Neural progenitor cell (in vitro differentiated cells): ENCODE measurements around the gene PIP5KL1. TPM values are rescaled to one million over a fixed set of nuclear protein-coding genes. Genes with fewer than 3 reads are reported as not detected.
A peak's percentile ranks its signal among the peaks of the same experiment; 100 is the strongest.

Experiments
- DNase-seq: peaks from one replicate; pipeline ENCODE4 v3.0.0-alpha.2; 2016; ENCODE audit warnings: low spot score
- H2AFZ ChIP-seq: fragments of 200-600 bp; sonication (generic); replicated peaks from 2 replicates; pipeline ENCODE4 v1.6.1; 2016; ENCODE audit warnings: antibody characterized with exemption
- H3F3A ChIP-seq: fragments of 200-600 bp; sonication (generic); 2 replicates; pipeline ENCODE4 v1.6.1; 2016; ENCODE audit warnings: antibody characterized with exemption, low read depth
- H3K27ac ChIP-seq: fragments of 200-600 bp; sonication (generic); 2 replicates; pipeline ENCODE4 v1.5.1; 2016; ENCODE audit warnings: mild to moderate bottlenecking
- H3K27me3 ChIP-seq: fragments of 200-600 bp; sonication (generic); 2 replicates; pipeline ENCODE4 v1.6.1; 2016; ENCODE audit warnings: mild to moderate bottlenecking, moderate library complexity
- H3K36me3 ChIP-seq: fragments of 200-600 bp; sonication (generic); 2 replicates; pipeline ENCODE4 v1.5.1; 2016
- H3K4me1 ChIP-seq: fragments of 200-600 bp; sonication (generic); 2 replicates; pipeline ENCODE4 v1.6.1; 2016; ENCODE audit warnings: mixed run types
- H3K4me2 ChIP-seq: fragments of 200-600 bp; sonication (generic); 2 replicates; pipeline ENCODE4 v1.6.1; 2016
- H3K4me3 ChIP-seq: fragments of 200-600 bp; sonication (generic); 2 replicates; pipeline ENCODE4 v1.5.1; 2016
- H3K79me2 ChIP-seq: fragments of 200-600 bp; sonication (generic); 2 replicates; pipeline ENCODE4 v1.6.1; 2016; ENCODE audit warnings: low read depth
- H3K9ac ChIP-seq: fragments of 200-600 bp; sonication (generic); 2 replicates; pipeline ENCODE4 v1.6.1; 2016
- H3K9me3 ChIP-seq: fragments of 200-600 bp; sonication (generic); 2 replicates; pipeline ENCODE4 v1.5.1; 2016; ENCODE audit warnings: low read depth
- H4K20me1 ChIP-seq: fragments of 200-600 bp; sonication (generic); 2 replicates; pipeline ENCODE4 v1.6.1; 2016; ENCODE audit warnings: low read depth
- H3K27ac Mint-ChIP-seq: 3 replicates; pipeline ENCODE4 v1.8.0; 2021; ENCODE audit warnings: mixed read lengths
- H3K27me3 Mint-ChIP-seq: 2 replicates; pipeline ENCODE4 v1.8.0; 2022; ENCODE audit warnings: low read depth, mild to moderate bottlenecking, inconsistent platforms, moderate library complexity, mixed read lengths; ENCODE audit not compliant: insufficient read depth
- H3K36me3 Mint-ChIP-seq: 3 replicates; pipeline ENCODE4 v1.8.0; 2021; ENCODE audit warnings: mixed read lengths
- H3K4me1 Mint-ChIP-seq: 3 replicates; pipeline ENCODE4 v1.8.0; 2021; ENCODE audit warnings: mixed read lengths
- H3K4me3 Mint-ChIP-seq: 3 replicates; pipeline ENCODE4 v1.8.0; 2021; ENCODE audit warnings: mild to moderate bottlenecking, moderate library complexity, mixed read lengths
- H3K9me3 Mint-ChIP-seq: 3 replicates; pipeline ENCODE4 v1.8.0; 2020; ENCODE audit warnings: mixed read lengths
- EZH2 ChIP-seq: fragments of 200-600 bp; sonication (generic); IDR thresholded peaks from 2 replicates; pipeline ENCODE4 v1.6.1; 2017; ENCODE audit warnings: antibody characterized with exemption, mild to moderate bottlenecking, moderate library complexity
- EZH2phosphoT487 ChIP-seq: fragments of 200-600 bp; sonication (generic); IDR thresholded peaks from 2 replicates; pipeline ENCODE4 v1.6.1; 2017; ENCODE audit warnings: antibody characterized with exemption
- total RNA-seq: library from RNA; depleted of rRNA; stranded (reverse); fragments of >200 nt; gene quantifications from 2 replicates; pipeline ENCODE4 v1.2.3, GENCODE V29; 2015; ENCODE audit warnings: low replicate concordance
- TF ChIP-seq, protein P1 (sequence below): fragments of 200-600 bp; sonication (generic); IDR thresholded peaks from 2 replicates; pipeline ENCODE4 v1.5.1; 2017; ENCODE audit warnings: antibody characterized with exemption, mild to moderate bottlenecking

PIP5KL1 gene
- total RNA-seq, 1 donor from 2014 or later: 1.4 TPM

DNA sequence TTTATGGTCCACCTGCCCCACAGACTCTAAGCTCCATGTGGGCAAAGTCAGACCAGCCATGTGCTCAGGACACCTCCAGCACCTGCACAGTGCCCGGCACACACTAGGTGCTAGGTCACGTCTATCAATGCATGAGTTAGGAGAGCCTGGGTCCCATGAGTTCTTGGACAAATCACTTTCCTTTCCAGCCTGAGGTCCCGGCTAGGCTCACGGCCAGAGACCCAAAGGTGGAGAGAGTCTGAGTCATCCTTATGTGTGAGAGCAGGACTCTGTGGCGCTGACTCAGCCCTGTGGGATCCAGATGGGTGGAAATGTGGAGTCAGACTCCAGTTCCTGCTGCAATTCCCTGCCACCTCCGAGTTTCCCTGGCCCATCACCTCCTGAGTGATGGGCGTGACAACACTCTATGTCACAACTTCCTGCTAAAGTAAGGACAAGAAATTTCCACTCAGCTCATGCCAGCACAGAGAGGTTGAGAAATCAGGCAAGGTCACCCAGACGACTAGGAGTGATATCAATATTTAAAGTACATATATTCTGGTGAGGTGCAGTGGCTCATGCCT lies 11.2 kb downstream of the PIP5KL1 start:
- no peak for TF ChIP-seq EZH2phosphoT487
- no peak for TF ChIP-seq EZH2
- TF ChIP-seq, protein P1, sequence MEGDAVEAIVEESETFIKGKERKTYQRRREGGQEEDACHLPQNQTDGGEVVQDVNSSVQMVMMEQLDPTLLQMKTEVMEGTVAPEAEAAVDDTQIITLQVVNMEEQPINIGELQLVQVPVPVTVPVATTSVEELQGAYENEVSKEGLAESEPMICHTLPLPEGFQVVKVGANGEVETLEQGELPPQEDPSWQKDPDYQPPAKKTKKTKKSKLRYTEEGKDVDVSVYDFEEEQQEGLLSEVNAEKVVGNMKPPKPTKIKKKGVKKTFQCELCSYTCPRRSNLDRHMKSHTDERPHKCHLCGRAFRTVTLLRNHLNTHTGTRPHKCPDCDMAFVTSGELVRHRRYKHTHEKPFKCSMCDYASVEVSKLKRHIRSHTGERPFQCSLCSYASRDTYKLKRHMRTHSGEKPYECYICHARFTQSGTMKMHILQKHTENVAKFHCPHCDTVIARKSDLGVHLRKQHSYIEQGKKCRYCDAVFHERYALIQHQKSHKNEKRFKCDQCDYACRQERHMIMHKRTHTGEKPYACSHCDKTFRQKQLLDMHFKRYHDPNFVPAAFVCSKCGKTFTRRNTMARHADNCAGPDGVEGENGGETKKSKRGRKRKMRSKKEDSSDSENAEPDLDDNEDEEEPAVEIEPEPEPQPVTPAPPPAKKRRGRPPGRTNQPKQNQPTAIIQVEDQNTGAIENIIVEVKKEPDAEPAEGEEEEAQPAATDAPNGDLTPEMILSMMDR: no peak
- Histone ChIP-seq H3K4me3 (no peak overlapping the region), H3F3A (peaks cover 14% of the 10 kb centered on the region), H3K79me2 (no peaks in the 10 kb centered on the region), H2AFZ (no peak overlapping the region), H3K27me3 (peaks cover 37% of the 10 kb centered on the region), H3K9ac (no peak overlapping the region), H3K4me1 (no peaks in the 10 kb centered on the region), H3K9me3 (no peaks in the 10 kb centered on the region), H4K20me1 (no peaks in the 10 kb centered on the region), H3K36me3 (no peaks in the 10 kb centered on the region), H3K4me2 (no peak overlapping the region), H3K27ac (no peak overlapping the region)
- Mint-ChIP-seq H3K36me3 (no peaks in the 10 kb centered on the region), H3K27me3 (peaks cover 13% of the 10 kb centered on the region), H3K4me1 (peaks cover 24% of the 10 kb centered on the region), H3K27ac (no peak overlapping the region), H3K4me3 (no peak overlapping the region), H3K9me3 (no peaks in the 10 kb centered on the region)
- DNase-seq: no peak

DNA sequence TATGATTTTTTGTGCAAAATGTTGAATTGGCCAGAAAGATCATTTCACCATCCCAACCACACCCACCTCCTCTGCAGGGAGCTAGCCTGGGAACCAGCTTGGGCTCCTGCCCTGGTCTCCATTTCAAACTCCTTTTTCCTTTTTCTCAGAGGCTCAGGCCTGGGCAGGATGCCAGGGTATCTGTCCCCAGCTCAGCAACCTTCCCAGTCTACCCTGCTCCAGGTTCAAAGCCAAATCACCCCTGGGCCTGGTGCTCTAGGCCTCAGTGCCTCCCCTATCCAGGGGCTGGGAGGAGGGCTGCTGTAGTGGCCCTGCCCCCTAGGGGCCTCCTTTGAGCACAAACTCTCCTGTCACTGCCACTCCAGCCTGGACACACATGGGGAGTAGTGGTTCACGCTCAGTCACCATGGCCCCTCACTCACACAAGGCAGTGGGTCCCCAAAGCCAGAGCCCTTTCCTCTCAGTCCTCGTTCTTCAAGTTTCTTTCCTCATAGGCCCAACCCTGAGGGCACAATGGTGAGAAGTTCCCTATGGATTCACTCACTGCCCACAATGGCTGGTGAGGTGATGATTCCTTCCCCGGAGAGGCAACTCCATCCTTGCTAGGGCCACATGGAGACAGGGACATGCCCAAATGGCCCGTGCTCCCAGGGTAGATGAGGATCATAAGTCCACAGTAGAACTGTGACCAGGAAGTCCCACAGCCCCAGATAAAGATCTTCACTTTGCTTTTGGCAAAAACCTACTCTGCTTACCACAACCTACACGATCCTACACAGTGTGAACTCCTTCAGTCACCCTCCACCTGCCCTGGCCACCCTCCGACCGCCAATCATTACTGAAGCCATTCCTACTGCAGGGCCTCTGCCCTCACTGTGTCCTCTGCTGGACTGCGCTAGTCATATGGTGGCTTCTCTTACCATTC lies 12.1 kb downstream of the PIP5KL1 start:
- peaks cover 13% of the 10 kb centered on the region for H3K27me3 Mint-ChIP-seq
- H3K9me3 ChIP-seq: no peaks in the 10 kb centered on the region
- no peaks in the 10 kb centered on the region for H3K9me3 Mint-ChIP-seq
- no peaks in the 10 kb centered on the region for H3K4me1 ChIP-seq
- H3K9ac ChIP-seq: no peak overlapping the region
- H3K4me3 ChIP-seq: no peak overlapping the region
- H3K4me3 Mint-ChIP-seq: peak overlapping the region; percentile 46
- peak overlapping the region; percentile 26 for H3K27ac Mint-ChIP-seq
- no peaks in the 10 kb centered on the region for H4K20me1 ChIP-seq
- H3K36me3 ChIP-seq: no peaks in the 10 kb centered on the region
- H3F3A ChIP-seq: peaks cover 14% of the 10 kb centered on the region
- H3K4me2 ChIP-seq: no peak overlapping the region
- no peak overlapping the region for H2AFZ ChIP-seq
- no peaks in the 10 kb centered on the region for H3K79me2 ChIP-seq
- DNase-seq: peak; percentile 53
- no peak overlapping the region for H3K27ac ChIP-seq
- H3K4me1 Mint-ChIP-seq: peaks cover 24% of the 10 kb centered on the region
- TF ChIP-seq, protein P1: peak; percentile 45
- TF ChIP-seq EZH2phosphoT487 (no peak), EZH2 (no peak)
- H3K36me3 Mint-ChIP-seq: no peaks in the 10 kb centered on the region
- peaks cover 37% of the 10 kb centered on the region for H3K27me3 ChIP-seq

DNA sequence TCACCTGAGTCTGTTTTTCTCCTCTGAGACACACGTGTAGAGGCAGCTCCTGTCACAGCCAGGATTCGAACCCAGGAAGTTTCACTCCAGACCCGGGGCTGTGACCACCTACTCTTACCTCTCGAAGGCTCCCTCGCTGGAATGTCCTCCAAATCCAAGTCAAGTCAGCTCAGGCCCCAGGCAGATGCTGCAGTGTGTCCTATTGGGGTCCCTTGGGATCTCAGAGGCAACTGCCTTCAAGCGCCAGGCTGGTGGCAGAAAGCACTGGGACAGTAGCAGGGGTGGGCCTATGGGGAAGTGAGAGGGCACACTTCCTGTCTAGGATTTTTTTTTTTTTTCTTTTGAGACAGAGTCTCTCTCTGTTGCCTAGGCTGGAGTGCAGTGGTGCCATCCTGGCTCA lies 13.0 kb downstream of the PIP5KL1 start:
- Histone ChIP-seq H3K79me2 (no peaks in the 10 kb centered on the region), H3K4me2 (no peak overlapping the region), H4K20me1 (no peaks in the 10 kb centered on the region), H3K27me3 (peaks cover 37% of the 10 kb centered on the region), H3F3A (peaks cover 10% of the 10 kb centered on the region), H3K4me1 (no peaks in the 10 kb centered on the region), H3K9me3 (no peaks in the 10 kb centered on the region), H3K4me3 (no peak overlapping the region), H3K27ac (no peak overlapping the region), H2AFZ (no peak overlapping the region), H3K9ac (no peak overlapping the region), H3K36me3 (no peaks in the 10 kb centered on the region)
- H3K4me3 Mint-ChIP-seq: peak overlapping the region; percentile 46
- TF ChIP-seq EZH2phosphoT487: no peak
- TF ChIP-seq, protein P1: no peak
- no peak for TF ChIP-seq EZH2
- H3K4me1 Mint-ChIP-seq: peaks cover 28% of the 10 kb centered on the region
- H3K27ac Mint-ChIP-seq: no peak overlapping the region
- no peak for DNase-seq
- no peaks in the 10 kb centered on the region for H3K9me3 Mint-ChIP-seq
- H3K36me3 Mint-ChIP-seq: no peaks in the 10 kb centered on the region
- peaks cover 11% of the 10 kb centered on the region for H3K27me3 Mint-ChIP-seq
